Transverse colon (tissue), 4 donors: Measurements from ENCODE around the gene C12orf75.
"Not testable (repeated sequence)": the region's sequence is repeated elsewhere in the genome, so short reads cannot be mapped to it uniquely, and the experiment has no call there.

Source experiments
- EP300 ChIP-seq: sonication (generic); formaldehyde crosslinking; IDR thresholded peaks from one replicate; pipeline ENCODE4 v1.6.1; 2017; ENCODE audit warnings: antibody characterized with exemption, low read depth
- POLR2AphosphoS5 ChIP-seq, 3 donors: sonication (generic); formaldehyde crosslinking; IDR thresholded peaks; one replicate each; pipeline ENCODE4 v1.6.1; 2016; ENCODE audit warnings: antibody characterized with exemption in 3 of 3
- TF ChIP-seq, protein P1 (sequence below), 5 experiments: fragments of 200-600 bp in 3 of 5; fragments of 450-650 bp in 2 of 5; sonication (generic) in 3 of 5; IDR thresholded peaks; 1 replicate in 2 of 5; 2 replicates in 3 of 5; pipeline ENCODE4 v1.5.1; 2016 to 2017; ENCODE audit warnings: antibody characterized with exemption in 5 of 5, inconsistent platforms in 3 of 5, mild to moderate bottlenecking in 2 of 5, moderate library complexity in 1 of 5

DNA sequence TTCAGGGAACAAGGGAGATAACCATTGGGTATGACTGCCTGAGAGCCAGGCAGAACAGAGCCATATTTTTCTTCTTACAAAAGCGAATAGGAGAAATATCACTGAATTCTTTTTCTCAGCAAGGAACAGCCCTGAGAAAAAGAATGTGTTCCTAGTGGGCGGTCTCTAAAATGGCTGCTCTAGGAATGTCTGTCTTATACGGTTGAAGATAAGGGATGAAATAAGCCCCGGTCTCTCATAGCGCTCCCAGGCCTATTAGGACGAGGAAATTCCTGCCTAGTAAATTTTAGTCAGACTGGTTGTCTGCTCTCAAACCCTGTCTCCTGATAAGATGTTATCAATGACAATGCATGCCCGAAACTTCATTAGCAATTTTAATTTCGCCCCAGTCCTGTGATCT lies 16.7 kb upstream of the C12orf75 start:
- TF ChIP-seq POLR2AphosphoS5 (IDR thresholded peaks at IDR 0.05); EP300: not testable (repeated sequence)
- TF ChIP-seq, protein P1, sequence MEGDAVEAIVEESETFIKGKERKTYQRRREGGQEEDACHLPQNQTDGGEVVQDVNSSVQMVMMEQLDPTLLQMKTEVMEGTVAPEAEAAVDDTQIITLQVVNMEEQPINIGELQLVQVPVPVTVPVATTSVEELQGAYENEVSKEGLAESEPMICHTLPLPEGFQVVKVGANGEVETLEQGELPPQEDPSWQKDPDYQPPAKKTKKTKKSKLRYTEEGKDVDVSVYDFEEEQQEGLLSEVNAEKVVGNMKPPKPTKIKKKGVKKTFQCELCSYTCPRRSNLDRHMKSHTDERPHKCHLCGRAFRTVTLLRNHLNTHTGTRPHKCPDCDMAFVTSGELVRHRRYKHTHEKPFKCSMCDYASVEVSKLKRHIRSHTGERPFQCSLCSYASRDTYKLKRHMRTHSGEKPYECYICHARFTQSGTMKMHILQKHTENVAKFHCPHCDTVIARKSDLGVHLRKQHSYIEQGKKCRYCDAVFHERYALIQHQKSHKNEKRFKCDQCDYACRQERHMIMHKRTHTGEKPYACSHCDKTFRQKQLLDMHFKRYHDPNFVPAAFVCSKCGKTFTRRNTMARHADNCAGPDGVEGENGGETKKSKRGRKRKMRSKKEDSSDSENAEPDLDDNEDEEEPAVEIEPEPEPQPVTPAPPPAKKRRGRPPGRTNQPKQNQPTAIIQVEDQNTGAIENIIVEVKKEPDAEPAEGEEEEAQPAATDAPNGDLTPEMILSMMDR (IDR thresholded peaks at IDR 0.05) = not testable (repeated sequence)
